ENCODE data around the gene ARMH3. TPM values are rescaled to one million over a fixed set of nuclear protein-coding genes. Genes with fewer than 3 reads are reported as not detected.

The ARMH3 gene
- total and polyA plus RNA-seq, 2 experiments from 2014 or later, result 8.7 to 11.1 TPM

DNA sequence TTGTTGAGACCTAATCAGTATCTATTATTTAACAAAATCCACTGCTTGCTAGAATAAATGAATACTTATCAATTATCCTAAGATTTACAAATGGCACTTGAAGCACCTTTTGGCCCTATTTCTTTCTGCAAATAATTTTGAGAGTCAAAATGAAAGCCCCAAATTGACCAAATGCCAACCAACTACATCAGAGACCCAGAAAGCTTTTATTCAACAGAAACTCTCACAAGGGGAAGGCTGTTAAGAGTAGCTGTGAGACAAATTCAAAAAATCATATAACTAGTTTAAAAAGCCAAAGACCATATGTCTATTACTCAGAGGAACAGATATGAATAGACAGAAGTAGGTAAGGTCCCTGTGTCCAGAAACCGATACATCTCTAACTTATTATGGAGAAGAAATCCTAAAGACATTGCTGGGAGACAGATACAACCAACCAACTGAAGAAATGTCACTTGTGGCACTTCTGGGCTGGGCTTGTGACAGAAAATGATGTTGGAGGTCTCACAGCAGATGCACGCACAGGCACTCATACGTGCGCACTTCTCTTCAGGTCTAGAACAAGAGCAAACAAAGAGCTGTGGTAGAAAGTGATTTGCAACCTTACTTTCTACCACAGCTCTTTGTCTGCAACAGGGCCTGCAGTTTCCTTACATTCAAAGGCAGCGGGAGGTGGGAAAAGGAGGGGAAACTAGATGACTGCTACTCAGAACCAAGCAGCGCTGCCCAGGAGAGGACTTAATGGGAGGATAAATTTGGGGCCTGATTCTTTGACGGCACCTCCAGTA, 153.7 kb downstream of the ARMH3 start:
- TF ChIP-seq EZH2phosphoT487 (IDR thresholded peaks at IDR 0.05; ENCODE audit: unreplicated experiment) (no peak), CREB1 (CRISPR knock-in tag; IDR thresholded peaks at IDR 0.05; ENCODE audit: low read depth) (no peak), STAT1 (IDR thresholded peaks at IDR 0.05; ENCODE audit: unreplicated experiment) (no peak), EZH2 (IDR thresholded peaks at IDR 0.05; ENCODE audit: low read depth, unreplicated experiment) (no peak)
- TF ChIP-seq, protein P1, sequence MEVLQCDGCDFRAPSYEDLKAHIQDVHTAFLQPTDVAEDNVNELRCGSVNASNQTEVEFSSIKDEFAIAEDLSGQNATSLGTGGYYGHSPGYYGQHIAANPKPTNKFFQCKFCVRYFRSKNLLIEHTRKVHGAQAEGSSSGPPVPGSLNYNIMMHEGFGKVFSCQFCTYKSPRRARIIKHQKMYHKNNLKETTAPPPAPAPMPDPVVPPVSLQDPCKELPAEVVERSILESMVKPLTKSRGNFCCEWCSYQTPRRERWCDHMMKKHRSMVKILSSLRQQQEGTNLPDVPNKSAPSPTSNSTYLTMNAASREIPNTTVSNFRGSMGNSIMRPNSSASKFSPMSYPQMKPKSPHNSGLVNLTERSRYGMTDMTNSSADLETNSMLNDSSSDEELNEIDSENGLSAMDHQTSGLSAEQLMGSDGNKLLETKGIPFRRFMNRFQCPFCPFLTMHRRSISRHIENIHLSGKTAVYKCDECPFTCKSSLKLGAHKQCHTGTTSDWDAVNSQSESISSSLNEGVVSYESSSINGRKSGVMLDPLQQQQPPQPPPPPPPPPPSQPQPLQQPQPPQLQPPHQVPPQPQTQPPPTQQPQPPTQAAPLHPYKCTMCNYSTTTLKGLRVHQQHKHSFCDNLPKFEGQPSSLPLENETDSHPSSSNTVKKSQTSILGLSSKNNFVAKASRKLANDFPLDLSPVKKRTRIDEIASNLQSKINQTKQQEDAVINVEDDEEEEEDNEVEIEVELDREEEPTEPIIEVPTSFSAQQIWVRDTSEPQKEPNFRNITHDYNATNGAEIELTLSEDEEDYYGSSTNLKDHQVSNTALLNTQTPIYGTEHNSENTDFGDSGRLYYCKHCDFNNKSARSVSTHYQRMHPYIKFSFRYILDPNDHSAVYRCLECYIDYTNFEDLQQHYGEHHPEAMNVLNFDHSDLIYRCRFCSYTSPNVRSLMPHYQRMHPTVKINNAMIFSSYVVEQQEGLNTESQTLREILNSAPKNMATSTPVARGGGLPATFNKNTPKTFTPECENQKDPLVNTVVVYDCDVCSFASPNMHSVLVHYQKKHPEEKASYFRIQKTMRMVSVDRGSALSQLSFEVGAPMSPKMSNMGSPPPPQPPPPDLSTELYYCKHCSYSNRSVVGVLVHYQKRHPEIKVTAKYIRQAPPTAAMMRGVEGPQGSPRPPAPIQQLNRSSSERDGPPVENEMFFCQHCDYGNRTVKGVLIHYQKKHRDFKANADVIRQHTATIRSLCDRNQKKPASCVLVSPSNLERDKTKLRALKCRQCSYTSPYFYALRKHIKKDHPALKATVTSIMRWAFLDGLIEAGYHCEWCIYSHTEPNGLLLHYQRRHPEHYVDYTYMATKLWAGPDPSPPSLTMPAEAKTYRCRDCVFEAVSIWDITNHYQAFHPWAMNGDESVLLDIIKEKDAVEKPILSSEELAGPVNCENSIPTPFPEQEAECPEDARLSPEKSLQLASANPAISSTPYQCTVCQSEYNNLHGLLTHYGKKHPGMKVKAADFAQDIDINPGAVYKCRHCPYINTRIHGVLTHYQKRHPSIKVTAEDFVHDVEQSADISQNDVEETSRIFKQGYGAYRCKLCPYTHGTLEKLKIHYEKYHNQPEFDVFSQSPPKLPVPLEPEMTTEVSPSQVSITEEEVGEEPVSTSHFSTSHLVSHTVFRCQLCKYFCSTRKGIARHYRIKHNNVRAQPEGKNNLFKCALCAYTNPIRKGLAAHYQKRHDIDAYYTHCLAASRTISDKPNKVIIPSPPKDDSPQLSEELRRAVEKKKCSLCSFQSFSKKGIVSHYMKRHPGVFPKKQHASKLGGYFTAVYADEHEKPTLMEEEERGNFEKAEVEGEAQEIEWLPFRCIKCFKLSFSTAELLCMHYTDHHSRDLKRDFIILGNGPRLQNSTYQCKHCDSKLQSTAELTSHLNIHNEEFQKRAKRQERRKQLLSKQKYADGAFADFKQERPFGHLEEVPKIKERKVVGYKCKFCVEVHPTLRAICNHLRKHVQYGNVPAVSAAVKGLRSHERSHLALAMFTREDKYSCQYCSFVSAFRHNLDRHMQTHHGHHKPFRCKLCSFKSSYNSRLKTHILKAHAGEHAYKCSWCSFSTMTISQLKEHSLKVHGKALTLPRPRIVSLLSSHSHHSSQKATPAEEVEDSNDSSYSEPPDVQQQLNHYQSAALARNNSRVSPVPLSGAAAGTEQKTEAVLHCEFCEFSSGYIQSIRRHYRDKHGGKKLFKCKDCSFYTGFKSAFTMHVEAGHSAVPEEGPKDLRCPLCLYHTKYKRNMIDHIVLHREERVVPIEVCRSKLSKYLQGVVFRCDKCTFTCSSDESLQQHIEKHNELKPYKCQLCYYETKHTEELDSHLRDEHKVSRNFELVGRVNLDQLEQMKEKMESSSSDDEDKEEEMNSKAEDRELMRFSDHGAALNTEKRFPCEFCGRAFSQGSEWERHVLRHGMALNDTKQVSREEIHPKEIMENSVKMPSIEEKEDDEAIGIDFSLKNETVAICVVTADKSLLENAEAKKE (CRISPR knock-in tag; IDR thresholded peaks at IDR 0.05), result 0 out of 2 replicates have a peak, but pooled peaks have one; percentile 43
- TF ChIP-seq, protein P2, sequence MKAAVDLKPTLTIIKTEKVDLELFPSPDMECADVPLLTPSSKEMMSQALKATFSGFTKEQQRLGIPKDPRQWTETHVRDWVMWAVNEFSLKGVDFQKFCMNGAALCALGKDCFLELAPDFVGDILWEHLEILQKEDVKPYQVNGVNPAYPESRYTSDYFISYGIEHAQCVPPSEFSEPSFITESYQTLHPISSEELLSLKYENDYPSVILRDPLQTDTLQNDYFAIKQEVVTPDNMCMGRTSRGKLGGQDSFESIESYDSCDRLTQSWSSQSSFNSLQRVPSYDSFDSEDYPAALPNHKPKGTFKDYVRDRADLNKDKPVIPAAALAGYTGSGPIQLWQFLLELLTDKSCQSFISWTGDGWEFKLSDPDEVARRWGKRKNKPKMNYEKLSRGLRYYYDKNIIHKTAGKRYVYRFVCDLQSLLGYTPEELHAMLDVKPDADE (IDR thresholded peaks at IDR 0.05), result no peak
- TF ChIP-seq, protein P3, sequence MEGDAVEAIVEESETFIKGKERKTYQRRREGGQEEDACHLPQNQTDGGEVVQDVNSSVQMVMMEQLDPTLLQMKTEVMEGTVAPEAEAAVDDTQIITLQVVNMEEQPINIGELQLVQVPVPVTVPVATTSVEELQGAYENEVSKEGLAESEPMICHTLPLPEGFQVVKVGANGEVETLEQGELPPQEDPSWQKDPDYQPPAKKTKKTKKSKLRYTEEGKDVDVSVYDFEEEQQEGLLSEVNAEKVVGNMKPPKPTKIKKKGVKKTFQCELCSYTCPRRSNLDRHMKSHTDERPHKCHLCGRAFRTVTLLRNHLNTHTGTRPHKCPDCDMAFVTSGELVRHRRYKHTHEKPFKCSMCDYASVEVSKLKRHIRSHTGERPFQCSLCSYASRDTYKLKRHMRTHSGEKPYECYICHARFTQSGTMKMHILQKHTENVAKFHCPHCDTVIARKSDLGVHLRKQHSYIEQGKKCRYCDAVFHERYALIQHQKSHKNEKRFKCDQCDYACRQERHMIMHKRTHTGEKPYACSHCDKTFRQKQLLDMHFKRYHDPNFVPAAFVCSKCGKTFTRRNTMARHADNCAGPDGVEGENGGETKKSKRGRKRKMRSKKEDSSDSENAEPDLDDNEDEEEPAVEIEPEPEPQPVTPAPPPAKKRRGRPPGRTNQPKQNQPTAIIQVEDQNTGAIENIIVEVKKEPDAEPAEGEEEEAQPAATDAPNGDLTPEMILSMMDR (conservative IDR thresholded peaks at IDR 0.05; ENCODE audit: low read depth in 2 of 2), result no peak
- Mint-ChIP-seq H3K36me3 (ENCODE audit: low read depth) (no peaks in the 10 kb centered on the region), H3K27ac (peak overlapping the region; percentile 82), H3K27me3 (ENCODE audit: insufficient read depth, low read depth, poor library complexity) (peaks cover 1% of the 10 kb centered on the region), H3K4me1 (peaks cover 40% of the 10 kb centered on the region), H3K9me3 (no peaks in the 10 kb centered on the region), H3K4me3 (peak overlapping the region; percentile 48; the same call in 2 of the 3 replicates)
- no peak overlapping the region for H3K4me3 ChIP-seq
- ATAC-seq (peak; percentile 82), DNase-seq (ENCODE audit: low spot score) (peak; percentile 61)
- no peaks in the 10 kb centered on the region for H3K79me2 ChIP-seq (replicated peaks; ENCODE audit: insufficient read depth)
- H3K9me2 ChIP-seq (ENCODE audit: insufficient read depth), result no peaks in the 10 kb centered on the region
- H3K36me3 ChIP-seq (ENCODE audit: insufficient read depth), result no peaks in the 10 kb centered on the region
- peak overlapping the region; percentile 69; the same call in 1 of the 2 replicates for H3K27ac ChIP-seq (ENCODE audit: low read depth)
- H3F3A ChIP-seq (replicated peaks; ENCODE audit: low read depth), result no peaks in the 10 kb centered on the region
- no peaks in the 10 kb centered on the region for H4K20me1 ChIP-seq (replicated peaks; ENCODE audit: insufficient read depth)
- no peaks in the 10 kb centered on the region for H3K27me3 ChIP-seq (ENCODE audit: insufficient read depth)
- no peak overlapping the region for H2AFZ ChIP-seq
- peaks cover 24% of the 10 kb centered on the region for H3K4me1 ChIP-seq (ENCODE audit: insufficient read depth)
- peak overlapping the region; percentile 44; the same call in 1 of the 2 replicates for H3K4me2 ChIP-seq
